ENCODE measurements around the gene MEN1.

DNA sequence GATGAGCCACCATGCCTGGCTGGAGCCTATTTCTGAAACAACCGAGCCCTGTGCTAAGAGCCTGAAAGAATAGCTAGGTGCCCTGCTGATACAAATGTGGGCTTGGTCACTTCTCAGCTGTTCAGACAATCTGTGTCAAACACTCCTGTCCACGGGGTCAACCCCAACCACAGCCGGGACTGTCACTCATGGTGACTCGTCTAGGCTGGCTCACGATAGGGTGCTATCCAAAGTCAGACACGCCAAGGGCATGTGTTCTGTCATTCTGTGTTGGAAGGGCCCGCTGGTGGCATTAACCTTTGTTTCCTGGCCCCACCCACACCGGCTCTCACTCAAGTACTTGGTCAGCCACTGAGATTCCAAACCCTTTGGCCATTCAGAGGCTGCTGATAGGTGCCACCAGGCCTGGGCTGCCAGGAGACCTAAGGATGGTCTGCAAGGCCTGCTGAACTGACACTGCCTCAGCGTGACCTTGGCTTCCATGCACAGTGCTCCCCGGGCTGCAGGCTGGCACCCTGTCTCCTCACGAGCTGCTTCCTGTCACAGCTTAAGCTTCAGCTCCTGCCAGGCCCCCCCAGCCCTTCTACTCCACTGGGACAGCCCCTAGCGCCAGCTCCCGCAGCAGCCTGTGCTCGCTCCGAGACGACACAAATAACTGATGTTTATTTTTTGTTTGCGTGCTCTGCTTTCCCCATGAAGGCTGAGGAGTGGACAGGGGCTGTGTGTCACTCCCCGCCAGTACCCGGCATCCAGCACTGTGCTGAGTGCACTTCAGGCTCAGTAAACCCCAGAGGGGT lies 48.3 kb upstream of the MEN1 start:
- TF ChIP-seq, protein P1, sequence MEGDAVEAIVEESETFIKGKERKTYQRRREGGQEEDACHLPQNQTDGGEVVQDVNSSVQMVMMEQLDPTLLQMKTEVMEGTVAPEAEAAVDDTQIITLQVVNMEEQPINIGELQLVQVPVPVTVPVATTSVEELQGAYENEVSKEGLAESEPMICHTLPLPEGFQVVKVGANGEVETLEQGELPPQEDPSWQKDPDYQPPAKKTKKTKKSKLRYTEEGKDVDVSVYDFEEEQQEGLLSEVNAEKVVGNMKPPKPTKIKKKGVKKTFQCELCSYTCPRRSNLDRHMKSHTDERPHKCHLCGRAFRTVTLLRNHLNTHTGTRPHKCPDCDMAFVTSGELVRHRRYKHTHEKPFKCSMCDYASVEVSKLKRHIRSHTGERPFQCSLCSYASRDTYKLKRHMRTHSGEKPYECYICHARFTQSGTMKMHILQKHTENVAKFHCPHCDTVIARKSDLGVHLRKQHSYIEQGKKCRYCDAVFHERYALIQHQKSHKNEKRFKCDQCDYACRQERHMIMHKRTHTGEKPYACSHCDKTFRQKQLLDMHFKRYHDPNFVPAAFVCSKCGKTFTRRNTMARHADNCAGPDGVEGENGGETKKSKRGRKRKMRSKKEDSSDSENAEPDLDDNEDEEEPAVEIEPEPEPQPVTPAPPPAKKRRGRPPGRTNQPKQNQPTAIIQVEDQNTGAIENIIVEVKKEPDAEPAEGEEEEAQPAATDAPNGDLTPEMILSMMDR (IDR thresholded peaks at IDR 0.05; ENCODE audit: low read length), result no peak
- TF ChIP-seq EZH2 (IDR thresholded peaks at IDR 0.05; ENCODE audit: borderline replicate concordance, low read length), result no peak

Measured in OCI-LY1 (cell line).